ENCODE results near the gene ZBTB12. TPM values are rescaled to one million over a fixed set of nuclear protein-coding genes. Genes with fewer than 3 reads are reported as not detected.
A peak's percentile ranks its signal among the peaks of the same experiment; 100 is the strongest.
"Not testable (repeated sequence)": the region's sequence is repeated elsewhere in the genome, so short reads cannot be mapped to it uniquely, and the experiment has no call there.

Gene ZBTB12
- polyA plus RNA-seq, 3 donors = 0.11 TPM; not detected in 2

- H3K9me3 ChIP-seq (replicated peaks in 1 of 2; ENCODE audit: control insufficient read depth in 1 of 2, insufficient read depth in 1 of 2, low read length in 2 of 2) = no peaks in the 10 kb centered on the region
- H3K36me3 ChIP-seq (replicated peaks in 1 of 2; ENCODE audit: control insufficient read depth in 1 of 2, insufficient read depth in 2 of 2, low read length in 2 of 2) = no peaks in the 10 kb centered on the region
- over 99% methylated on average over 13 of the region's 16 CpGs for WGBS (ENCODE audit: insufficient coverage)
- H3K9ac ChIP-seq (ENCODE audit: insufficient read depth, low read length, poor library complexity, severe bottlenecking) = no peak overlapping the region
- no peak for TF ChIP-seq CTCF (IDR thresholded peaks at IDR 0.05)
- peak overlapping the region in 1 of 7 donors; percentile 11 for H3K27ac Mint-ChIP-seq
- H3K36me3 Mint-ChIP-seq = no peaks in the 10 kb centered on the region
- H3K79me2 ChIP-seq (ENCODE audit: insufficient read depth, low read length) = no peaks in the 10 kb centered on the region
- H3K4me3 Mint-ChIP-seq = no peak overlapping the region
- no peaks in the 10 kb centered on the region for H3K27me3 ChIP-seq (ENCODE audit: control insufficient read depth in 2 of 2, insufficient read depth in 2 of 2, low read length in 2 of 2)
- DNase-seq = no peak
- no peak overlapping the region for H3K4me3 ChIP-seq (replicated peaks in 1 of 3; ENCODE audit: low read depth in 2 of 3, low read length in 3 of 3)
- no peak overlapping the region for H2AFZ ChIP-seq (ENCODE audit: insufficient read depth, low read depth, low read length, poor library complexity, severe bottlenecking)
- intact Hi-C loops (cut with micrococcal nuclease) = no loop called here
- no peaks in the 10 kb centered on the region for H3K4me1 Mint-ChIP-seq
- H3K9me3 Mint-ChIP-seq = no peaks in the 10 kb centered on the region
- peaks cover 1 to 6% (median 4%) of the 10 kb centered on the region in 3 donors for H3K27me3 Mint-ChIP-seq (ENCODE audit: low read depth in 3 of 3)
- H3K27ac ChIP-seq (ENCODE audit: low read depth in 1 of 2, low read length in 2 of 2) = no peak overlapping the region
- H3K4me2 ChIP-seq (replicated peaks; ENCODE audit: extremely low read depth, low read length, poor library complexity, severe bottlenecking) = no peak overlapping the region
- no peaks in the 10 kb centered on the region for H4K20me1 ChIP-seq (ENCODE audit: insufficient read depth, low read length)
- H3K4me1 ChIP-seq (ENCODE audit: control insufficient read depth in 1 of 2, insufficient read depth in 2 of 2, low read length in 2 of 2) = no peaks in the 10 kb centered on the region
These were observed 31.4 kb downstream of the ZBTB12 start for GRCh38 chr6:31870385-31870921.

GRCh38 chr6:31869343-31869742 lies 32.5 kb downstream of the ZBTB12 start:
- no peaks in the 10 kb centered on the region for H4K20me1 ChIP-seq (ENCODE audit: insufficient read depth, low read length)
- 87% methylated on average over 7 of the region's 8 CpGs for WGBS (ENCODE audit: insufficient coverage)

GRCh38 chr6:31868658-31868971 lies 33.3 kb downstream of the ZBTB12 start:
- not testable (repeated sequence) for H3K4me1 Mint-ChIP-seq

More at GRCh38 chr6:31869343-31869742, 32.5 kb downstream of the ZBTB12 start:
- peaks cover 1 to 3% of the 10 kb centered on the region in 2 donors for H3K4me1 ChIP-seq (ENCODE audit: control insufficient read depth in 1 of 2, insufficient read depth in 2 of 2, low read length in 2 of 2)
- H3K27ac ChIP-seq (ENCODE audit: low read depth in 1 of 2, low read length in 2 of 2) = no peak overlapping the region
- Mint-ChIP-seq H3K9me3 (no peaks in the 10 kb centered on the region), H3K4me3 (no peak overlapping the region), H3K36me3 (no peaks in the 10 kb centered on the region), H3K4me1 (peaks cover 3% of the 10 kb centered on the region), H3K27me3 (ENCODE audit: low read depth in 3 of 3) (peaks cover 0 to 5% (median 4%) of the 10 kb centered on the region in 3 donors), H3K27ac (no peak overlapping the region)
- no peak overlapping the region for H3K9ac ChIP-seq (ENCODE audit: insufficient read depth, low read length, poor library complexity, severe bottlenecking)
- H3K36me3 ChIP-seq (replicated peaks in 1 of 2; ENCODE audit: control insufficient read depth in 1 of 2, insufficient read depth in 2 of 2, low read length in 2 of 2) = no peaks in the 10 kb centered on the region
- H2AFZ ChIP-seq (ENCODE audit: insufficient read depth, low read depth, low read length, poor library complexity, severe bottlenecking) = no peak overlapping the region
- H3K4me3 ChIP-seq (replicated peaks in 1 of 3; ENCODE audit: low read depth in 2 of 3, low read length in 3 of 3) = no peak overlapping the region
- DNase-seq = no peak
- intact Hi-C loops (cut with micrococcal nuclease) = loop anchor here in 1 of 2 donors (5.0 to 10.0 kb wide), 2 partner anchors 187 to 325 kb away; partner anchors contain the start of genes ATP6V1G2, DDX39B, LY6G5C and NFKBIL1
- no peaks in the 10 kb centered on the region for H3K9me3 ChIP-seq (replicated peaks in 1 of 2; ENCODE audit: control insufficient read depth in 1 of 2, insufficient read depth in 1 of 2, low read length in 2 of 2)
- no peak overlapping the region for H3K4me2 ChIP-seq (replicated peaks; ENCODE audit: extremely low read depth, low read length, poor library complexity, severe bottlenecking)
- H3K27me3 ChIP-seq (ENCODE audit: control insufficient read depth in 2 of 2, insufficient read depth in 2 of 2, low read length in 2 of 2) = no peaks in the 10 kb centered on the region
- H3K79me2 ChIP-seq (ENCODE audit: insufficient read depth, low read length) = no peaks in the 10 kb centered on the region
- no peak for TF ChIP-seq CTCF (IDR thresholded peaks at IDR 0.05)

More at GRCh38 chr6:31868658-31868971, 33.3 kb downstream of the ZBTB12 start:
- not testable (repeated sequence) for DNase-seq; H3K4me3 ChIP-seq (replicated peaks in 1 of 3; ENCODE audit: low read depth in 2 of 3, low read length in 3 of 3); H2AFZ ChIP-seq (ENCODE audit: insufficient read depth, low read depth, low read length, poor library complexity, severe bottlenecking); H3K36me3 ChIP-seq (replicated peaks in 1 of 2; ENCODE audit: control insufficient read depth in 1 of 2, insufficient read depth in 2 of 2, low read length in 2 of 2); H3K27me3 Mint-ChIP-seq (ENCODE audit: low read depth in 3 of 3); H3K9me3 ChIP-seq (replicated peaks in 1 of 2; ENCODE audit: control insufficient read depth in 1 of 2, insufficient read depth in 1 of 2, low read length in 2 of 2); H3K4me2 ChIP-seq (replicated peaks; ENCODE audit: extremely low read depth, low read length, poor library complexity, severe bottlenecking); H3K4me3 Mint-ChIP-seq; H3K27ac ChIP-seq (ENCODE audit: low read depth in 1 of 2, low read length in 2 of 2); H3K36me3 Mint-ChIP-seq; H4K20me1 ChIP-seq (ENCODE audit: insufficient read depth, low read length); H3K27ac Mint-ChIP-seq; H3K27me3 ChIP-seq (ENCODE audit: control insufficient read depth in 2 of 2, insufficient read depth in 2 of 2, low read length in 2 of 2); H3K79me2 ChIP-seq (ENCODE audit: insufficient read depth, low read length); H3K9ac ChIP-seq (ENCODE audit: insufficient read depth, low read length, poor library complexity, severe bottlenecking); H3K9me3 Mint-ChIP-seq
- peaks cover 7 to 10% of the 10 kb centered on the region in 2 donors for H3K4me1 ChIP-seq (ENCODE audit: control insufficient read depth in 1 of 2, insufficient read depth in 2 of 2, low read length in 2 of 2)
- 100% methylated on average over 1 of the region's 1 CpG for WGBS (ENCODE audit: insufficient coverage)
- intact Hi-C loops (cut with micrococcal nuclease) = loop anchor here in 1 of 2 donors (5.0 to 10.0 kb wide), 2 partner anchors 186 to 324 kb away; partner anchors contain the start of genes ATP6V1G2, DDX39B, LY6G5C and NFKBIL1

Data from CD14-positive monocyte (primary cell).